Calu3 (cell line): ENCODE data around the gene SAXO2. TPM values are rescaled to one million over a fixed set of nuclear protein-coding genes. Genes with fewer than 3 reads are reported as not detected.
"Not testable (repeated sequence)": the region's sequence is repeated elsewhere in the genome, so short reads cannot be mapped to it uniquely, and the experiment has no call there.

Experiments
- BruUV-seq: library from RNA; stranded (reverse); fragments of 400-500 nt; replicated peaks from 2 replicates; lab custom pipeline; 2021; lab: Mats Ljungman, UMichigan
- CTCF ChIA-PET: fragments of 300-600 bp; sonication (Branson Sonifier 250); formaldehyde crosslinking; loops from one replicate; lab custom pipeline; 2022; ENCODE audit warnings: antibody characterized with exemption; lab: Charles Lee
- DNase-seq: peaks from one replicate; pipeline ENCODE4 v3.0.0; 2022
- H3K27ac Mint-ChIP-seq: one replicate; pipeline ENCODE4 v1.8.0; 2022; ENCODE audit warnings: mixed read lengths; ENCODE audit not compliant: unreplicated experiment
- H3K27me3 Mint-ChIP-seq: one replicate; pipeline ENCODE4 v1.8.0; 2022; ENCODE audit warnings: mixed read lengths; ENCODE audit not compliant: unreplicated experiment
- H3K36me3 Mint-ChIP-seq: one replicate; pipeline ENCODE4 v1.8.0; 2022; ENCODE audit warnings: mild to moderate bottlenecking, moderate library complexity, mixed read lengths; ENCODE audit not compliant: insufficient read depth, unreplicated experiment
- H3K4me1 Mint-ChIP-seq: one replicate; pipeline ENCODE4 v1.8.0; 2022; ENCODE audit warnings: mild to moderate bottlenecking, low read depth, mixed read lengths; ENCODE audit not compliant: unreplicated experiment
- H3K4me3 Mint-ChIP-seq: one replicate; pipeline ENCODE4 v1.8.0; 2022; ENCODE audit warnings: mild to moderate bottlenecking, low read depth, moderate library complexity, mixed read lengths; ENCODE audit not compliant: unreplicated experiment
- H3K9me3 Mint-ChIP-seq: one replicate; pipeline ENCODE4 v1.8.0; 2022; ENCODE audit warnings: low read depth, mixed read lengths; ENCODE audit not compliant: unreplicated experiment
- intact Hi-C: fragments of 100-400 bp; cut with micrococcal nuclease; formaldehyde crosslinking; loops from one replicate; pipeline ENCODE4 v1.10.0; 2022; ENCODE audit not compliant: unreplicated experiment
- total RNA-seq: library from RNA; stranded (reverse); gene quantifications from 2 replicates; pipeline ENCODE4 v1.2.3, GENCODE V29; 2022
- TF ChIP-seq, protein P1 (sequence below): fragments of 200-600 bp; IDR thresholded peaks from one replicate; pipeline ENCODE4 v1.8.0; 2022; ENCODE audit warnings: antibody characterized with exemption; ENCODE audit not compliant: unreplicated experiment

SAXO2 gene
- total RNA-seq, 1 experiment from 2014 or later, result 5.3 TPM

DNA sequence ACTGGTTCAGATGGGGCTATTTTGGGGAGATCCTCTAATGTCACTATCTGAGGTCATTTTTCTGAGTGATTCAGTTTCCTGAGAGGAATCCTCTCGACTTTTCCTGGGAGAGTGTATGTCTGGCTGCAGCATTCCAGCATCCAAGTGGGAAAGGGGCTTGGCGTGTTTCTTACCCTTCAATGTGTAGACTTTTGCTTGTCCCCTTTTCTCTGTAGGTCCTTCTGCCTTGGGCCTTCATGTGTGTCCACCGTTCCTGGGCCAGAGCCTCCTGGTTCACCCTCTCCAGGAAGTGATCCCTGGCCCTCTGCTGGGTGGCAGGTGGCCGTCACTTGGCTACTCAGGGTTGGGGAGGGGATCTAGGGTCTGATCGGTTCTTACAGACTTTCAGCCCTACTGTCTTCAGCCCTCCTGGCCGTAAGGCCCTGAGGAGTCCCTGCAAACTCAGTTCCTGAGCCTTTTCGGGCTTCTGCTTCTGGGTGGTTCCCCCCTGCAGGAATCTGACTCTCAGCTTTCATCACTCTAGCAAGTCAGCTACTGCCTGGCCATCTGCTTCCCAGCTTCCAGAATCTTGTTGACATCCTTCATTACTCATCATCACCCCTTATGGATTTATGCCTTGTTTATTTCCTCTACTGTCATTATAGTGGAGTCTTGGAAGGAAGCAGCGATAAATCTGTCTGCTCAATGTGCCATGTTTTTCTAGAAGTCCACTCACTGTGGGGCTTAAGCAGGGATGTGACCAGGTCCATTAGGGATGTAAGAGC lies 50.1 kb downstream of the SAXO2 start:
- peaks cover 15% of the 10 kb centered on the region for H3K4me1 Mint-ChIP-seq
- no peak for DNase-seq
- no TSS peak for BruUV-seq
- no peaks in the 10 kb centered on the region for H3K36me3 Mint-ChIP-seq
- no peak overlapping the region for H3K27ac Mint-ChIP-seq
- CTCF ChIA-PET, result no interaction called here
- TF ChIP-seq, protein P1, sequence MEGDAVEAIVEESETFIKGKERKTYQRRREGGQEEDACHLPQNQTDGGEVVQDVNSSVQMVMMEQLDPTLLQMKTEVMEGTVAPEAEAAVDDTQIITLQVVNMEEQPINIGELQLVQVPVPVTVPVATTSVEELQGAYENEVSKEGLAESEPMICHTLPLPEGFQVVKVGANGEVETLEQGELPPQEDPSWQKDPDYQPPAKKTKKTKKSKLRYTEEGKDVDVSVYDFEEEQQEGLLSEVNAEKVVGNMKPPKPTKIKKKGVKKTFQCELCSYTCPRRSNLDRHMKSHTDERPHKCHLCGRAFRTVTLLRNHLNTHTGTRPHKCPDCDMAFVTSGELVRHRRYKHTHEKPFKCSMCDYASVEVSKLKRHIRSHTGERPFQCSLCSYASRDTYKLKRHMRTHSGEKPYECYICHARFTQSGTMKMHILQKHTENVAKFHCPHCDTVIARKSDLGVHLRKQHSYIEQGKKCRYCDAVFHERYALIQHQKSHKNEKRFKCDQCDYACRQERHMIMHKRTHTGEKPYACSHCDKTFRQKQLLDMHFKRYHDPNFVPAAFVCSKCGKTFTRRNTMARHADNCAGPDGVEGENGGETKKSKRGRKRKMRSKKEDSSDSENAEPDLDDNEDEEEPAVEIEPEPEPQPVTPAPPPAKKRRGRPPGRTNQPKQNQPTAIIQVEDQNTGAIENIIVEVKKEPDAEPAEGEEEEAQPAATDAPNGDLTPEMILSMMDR, result no peak
- peaks cover 24% of the 10 kb centered on the region for H3K27me3 Mint-ChIP-seq
- intact Hi-C loops, result no loop called here
- peaks cover 3% of the 10 kb centered on the region for H3K9me3 Mint-ChIP-seq
- no peak overlapping the region for H3K4me3 Mint-ChIP-seq

DNA sequence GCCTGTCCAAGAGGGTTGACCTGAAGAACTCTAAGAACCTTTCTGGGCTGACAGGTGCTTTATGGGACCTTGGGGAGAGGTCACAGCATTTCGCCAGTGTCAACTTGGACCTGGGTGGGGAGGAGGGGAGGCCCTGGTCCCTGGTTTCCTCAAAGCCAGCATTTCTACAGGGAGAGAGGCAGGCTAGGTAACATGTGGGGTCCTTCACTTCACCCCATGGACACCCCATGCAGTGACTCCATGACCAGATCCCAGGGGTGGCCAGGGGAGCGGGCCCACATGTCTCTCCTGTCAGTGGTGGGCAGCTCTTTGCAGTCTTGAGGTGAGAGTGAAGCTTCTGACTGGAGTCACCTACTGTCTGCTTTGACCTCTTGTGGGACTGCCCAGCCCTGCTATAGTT lies 50.8 kb downstream of the SAXO2 start:
- H3K27ac Mint-ChIP-seq, result no peak overlapping the region
- peaks cover 13% of the 10 kb centered on the region for H3K4me1 Mint-ChIP-seq
- no peak overlapping the region for H3K4me3 Mint-ChIP-seq
- H3K27me3 Mint-ChIP-seq, result peaks cover 24% of the 10 kb centered on the region
- H3K36me3 Mint-ChIP-seq, result no peaks in the 10 kb centered on the region
- no TSS peak for BruUV-seq
- intact Hi-C loops, result no loop called here
- peaks cover 3% of the 10 kb centered on the region for H3K9me3 Mint-ChIP-seq
- TF ChIP-seq, protein P1, result no peak
- no peak for DNase-seq
- CTCF ChIA-PET, result no interaction called here

DNA sequence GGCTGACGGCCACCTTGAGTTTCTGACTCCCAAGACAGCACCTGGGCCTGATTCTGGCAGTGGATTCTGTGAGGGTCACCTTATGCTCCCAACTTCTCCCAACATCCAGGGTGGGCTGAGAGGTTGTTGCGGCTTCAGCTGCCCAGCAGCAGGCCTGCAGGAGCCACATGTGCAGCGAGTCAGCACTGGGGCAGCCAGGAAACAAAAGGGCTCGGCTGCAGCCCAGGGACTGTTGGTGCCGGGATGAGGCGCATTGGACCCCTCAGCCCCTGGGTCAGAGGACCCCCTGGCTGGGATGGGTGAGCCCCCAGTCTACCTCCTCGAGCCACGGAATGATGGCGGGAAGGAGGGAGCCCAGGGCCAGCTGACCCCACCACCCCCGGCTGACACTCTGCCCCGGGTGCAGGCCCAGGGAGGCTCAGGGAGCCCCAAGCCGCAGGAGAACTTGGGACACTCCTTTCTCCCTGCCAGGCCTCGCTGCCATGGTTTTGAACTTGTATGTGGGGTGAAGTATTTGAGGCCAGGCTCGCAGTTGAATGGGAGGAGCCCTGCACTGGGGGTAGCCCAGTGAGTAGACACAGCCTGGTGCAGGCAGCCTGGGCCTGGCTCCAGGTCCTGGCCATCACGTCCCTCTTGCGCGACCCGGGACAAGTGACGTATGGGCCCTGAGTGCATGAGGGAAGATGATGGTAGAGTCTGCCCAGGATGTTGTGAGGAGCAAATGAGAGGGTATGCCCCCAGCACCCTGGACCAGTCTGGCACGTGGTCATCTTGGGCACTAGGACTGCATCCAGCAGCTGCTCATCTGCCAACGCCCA lies 51.5 kb downstream of the SAXO2 start:
- H3K9me3 Mint-ChIP-seq, H3K27ac Mint-ChIP-seq, DNase-seq, intact Hi-C loops, CTCF ChIA-PET, H3K4me3 Mint-ChIP-seq, H3K36me3 Mint-ChIP-seq, BruUV-seq: not testable (repeated sequence)
- Mint-ChIP-seq H3K27me3 (peaks cover 24% of the 10 kb centered on the region), H3K4me1 (peaks cover 13% of the 10 kb centered on the region)

DNA sequence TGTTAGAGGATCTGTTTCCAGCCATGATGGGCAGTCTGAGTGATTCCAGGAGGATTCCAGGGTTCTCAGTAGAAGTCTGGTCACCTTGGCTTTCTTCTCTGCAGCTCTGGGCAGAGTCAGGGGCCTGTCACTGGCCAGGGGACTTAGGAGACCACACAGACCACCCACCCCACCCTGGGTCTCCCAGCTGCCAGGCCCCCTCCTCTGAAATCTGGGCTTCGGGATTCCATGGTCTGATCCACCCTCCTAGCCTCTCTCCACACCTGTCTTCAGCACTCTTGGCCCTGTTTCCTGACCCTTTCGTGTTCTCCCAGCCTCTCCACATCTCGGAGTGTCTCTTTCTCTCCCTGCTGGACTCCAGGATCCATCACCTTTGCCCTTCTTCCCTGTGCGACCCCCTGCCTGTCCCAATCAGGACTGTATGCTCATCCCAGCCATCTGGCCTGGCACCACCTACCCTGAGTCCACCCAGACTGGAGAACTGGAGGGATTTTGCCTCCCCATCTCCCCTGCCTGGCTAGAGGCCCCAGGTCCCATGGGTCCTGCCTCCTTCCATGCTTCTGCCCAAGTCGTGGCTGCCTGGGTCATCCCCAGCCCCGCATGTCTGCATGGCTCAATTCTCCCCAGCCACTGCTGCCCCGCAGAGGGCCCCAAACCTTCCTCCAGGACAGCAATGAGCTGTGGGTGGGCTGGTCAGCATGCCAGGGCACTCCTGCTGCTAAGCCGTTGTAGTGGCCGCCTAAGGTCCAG lies 52.3 kb downstream of the SAXO2 start:
- TF ChIP-seq, protein P1, result no peak
- Mint-ChIP-seq H3K36me3 (no peaks in the 10 kb centered on the region), H3K4me1 (peaks cover 8% of the 10 kb centered on the region), H3K4me3 (no peak overlapping the region), H3K9me3 (peaks cover 3% of the 10 kb centered on the region), H3K27me3 (peaks cover 24% of the 10 kb centered on the region), H3K27ac (no peak overlapping the region)
- no TSS peak for BruUV-seq
- intact Hi-C loops, result no loop called here
- DNase-seq, result no peak
- CTCF ChIA-PET, result no interaction called here
